HG02798 (cell line): ENCODE measurements around the gene BTBD3.

Source experiments
- ATAC-seq: cut with Tn5 transposase; IDR thresholded peaks from one replicate; pipeline ENCODE4 v1.9.1; 2021; ENCODE audit warnings: mild to moderate bottlenecking; ENCODE audit not compliant: unreplicated experiment, poor library complexity

BTBD3 gene

DNA sequence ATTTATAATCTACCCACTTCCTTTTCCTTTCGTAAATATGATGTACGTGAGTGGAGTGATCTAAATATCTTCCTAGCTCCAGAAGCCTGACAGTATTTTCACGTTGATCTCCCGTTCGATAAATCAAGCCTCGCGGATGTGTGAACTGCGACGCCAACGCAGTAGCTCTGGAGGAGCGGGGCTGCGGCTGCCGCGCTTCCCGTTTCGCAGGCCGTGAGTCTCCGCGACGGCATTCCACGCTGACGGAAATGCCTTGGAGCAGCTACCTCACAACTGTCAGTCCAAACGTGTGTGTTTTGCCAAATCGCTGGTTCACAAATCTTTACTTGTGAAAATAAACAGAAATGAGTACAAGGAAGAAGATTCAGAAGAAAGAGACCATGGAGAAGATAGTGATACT lies 41.2 kb downstream of the BTBD3 start:
- no peak for ATAC-seq

DNA sequence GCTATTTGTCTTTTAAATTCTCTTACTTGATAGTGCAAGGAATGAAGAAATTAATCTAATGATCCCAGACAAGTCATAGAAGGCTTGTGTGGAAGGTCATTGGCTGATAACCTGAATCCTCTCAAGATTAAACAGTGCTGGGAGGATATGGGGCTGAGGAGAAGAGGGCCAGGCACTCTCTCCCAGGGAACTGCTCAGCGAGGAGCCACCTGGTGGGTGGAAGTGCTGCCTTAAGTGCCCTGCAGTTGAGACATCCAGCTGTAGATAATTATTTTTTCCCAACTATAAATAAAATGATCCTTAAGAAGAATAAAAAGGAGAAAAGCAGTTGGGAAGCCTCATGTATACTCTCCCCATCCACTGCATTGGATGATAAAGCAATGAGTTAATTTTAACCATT lies 47.9 kb downstream of the BTBD3 start:
- ATAC-seq, result no peak

DNA sequence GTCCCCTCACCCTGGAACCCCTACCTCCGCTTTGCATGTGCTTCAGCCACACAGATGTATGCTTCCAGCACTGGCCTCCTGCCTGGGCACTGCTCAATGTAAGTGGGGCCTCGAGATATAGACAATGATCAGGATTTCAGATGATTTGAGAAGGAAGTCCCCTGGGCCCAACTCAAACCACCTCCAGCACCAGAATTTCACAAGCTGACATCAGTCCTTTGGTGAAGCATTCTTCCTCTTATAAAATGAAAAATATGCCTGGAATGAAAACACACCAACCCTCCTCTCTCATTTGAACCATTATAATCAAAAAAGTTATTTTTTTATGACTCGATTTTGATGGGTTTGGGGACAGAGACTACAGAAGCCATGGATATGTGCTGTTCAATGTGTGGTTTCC lies 48.5 kb downstream of the BTBD3 start:
- ATAC-seq, result no peak

DNA sequence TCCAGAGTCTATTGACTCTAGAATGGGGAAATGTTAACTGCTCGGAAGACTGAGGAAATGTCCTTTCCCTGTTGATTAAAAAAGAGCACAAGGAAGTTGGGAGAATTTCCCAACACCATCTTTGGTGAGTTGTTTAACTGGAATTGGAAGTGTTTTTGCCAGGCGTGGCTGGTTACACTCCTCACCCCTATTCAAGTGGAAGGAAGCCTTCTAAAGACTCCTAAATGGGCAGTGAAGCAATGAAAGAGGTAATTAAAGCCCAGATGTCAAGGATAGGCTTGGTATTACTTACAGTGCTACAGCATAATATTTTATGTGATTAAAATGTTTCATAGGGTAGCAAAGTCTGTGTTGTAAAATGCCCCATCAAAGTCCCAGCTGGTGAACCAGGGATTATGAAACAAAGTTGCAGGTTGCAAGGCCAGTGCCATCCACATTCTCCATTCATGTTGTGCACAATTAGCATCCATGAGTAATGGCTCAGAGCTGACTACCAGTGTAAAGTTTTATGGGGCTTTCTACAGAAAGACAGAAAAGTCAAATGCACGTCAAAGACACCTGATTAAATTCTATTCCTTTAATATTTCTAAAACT lies 52.6 kb downstream of the BTBD3 start:
- ATAC-seq, result no peak

DNA sequence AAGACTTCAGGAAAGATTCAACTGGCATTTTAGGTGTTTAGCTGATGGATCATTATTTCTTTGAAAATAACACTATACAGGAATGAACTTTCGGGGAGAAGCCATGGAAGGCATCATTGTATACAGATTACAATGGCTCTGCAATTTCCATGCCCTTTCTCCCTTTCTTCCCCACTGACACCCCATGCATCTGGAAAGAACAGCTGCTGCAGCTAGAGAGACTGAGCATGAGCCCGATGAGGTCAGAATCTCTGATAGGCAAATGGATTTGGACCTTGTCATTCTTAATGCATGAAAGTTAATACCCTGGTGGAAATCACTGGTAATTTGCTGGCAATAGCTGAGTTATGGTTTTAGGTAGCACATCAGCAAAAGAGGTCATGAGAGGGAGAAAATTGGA lies 54.8 kb downstream of the BTBD3 start:
- no peak for ATAC-seq
